ENCODE results near the gene SLBP.

SLBP gene

DNA sequence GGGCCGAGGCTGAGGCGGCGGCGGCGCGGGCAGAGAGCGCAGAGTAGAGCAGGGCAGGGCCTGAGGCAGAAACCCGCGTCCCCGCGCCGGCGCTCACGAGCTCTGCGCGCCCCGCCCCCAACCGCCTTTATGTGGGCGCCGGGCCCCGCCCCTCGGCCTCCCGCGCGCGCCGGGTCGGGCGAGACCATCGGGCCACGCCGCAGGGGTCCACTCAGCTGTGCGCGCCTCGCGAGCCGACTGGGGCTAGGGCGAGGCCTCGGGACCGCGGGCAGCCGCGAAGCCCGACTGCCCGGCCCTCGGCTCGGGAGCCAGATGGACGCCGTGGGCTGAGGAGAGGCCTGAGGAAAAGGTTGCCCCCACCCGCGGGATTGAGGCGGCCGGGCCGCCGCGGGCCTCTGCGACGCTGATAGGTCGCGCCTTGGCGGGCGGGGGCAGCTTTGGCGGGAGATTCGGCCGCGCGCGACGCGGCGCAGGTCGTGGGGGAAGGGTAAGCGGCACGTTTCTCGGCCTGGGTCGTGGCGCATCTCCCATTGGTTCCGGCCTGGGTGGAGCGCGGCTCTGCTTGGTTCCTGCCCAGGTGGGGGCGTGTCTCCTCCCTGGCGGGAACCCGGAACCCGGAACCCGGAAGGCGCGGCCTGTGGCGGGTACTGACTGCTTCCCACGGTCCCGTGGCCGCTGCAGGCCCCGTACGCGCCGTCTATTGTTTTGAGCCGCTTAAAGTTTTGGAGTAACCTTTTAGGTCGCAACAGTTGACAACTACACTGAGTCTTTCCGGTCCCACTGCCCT is at the start of gene SLBP:
SLBP (minus strand) TSS at position 104 of the 787 bp plus-strand sequence. CDS start 131 bp downstream, outside the sequence.
- in situ Hi-C loops (cut with HindIII; ENCODE audit: low pct_ligation_motif_present, low pct_unique_long_range_greater_than_20kb, low sequenced_read_pairs): no loop called here
- DNase-seq: peak; percentile 92

GRCh38 chr4:1761130-1761689 is 49.1 kb upstream of the SLBP start:
- in situ Hi-C loops (cut with HindIII; ENCODE audit: low pct_ligation_motif_present, low pct_unique_long_range_greater_than_20kb, low sequenced_read_pairs): no loop called here
- no peak for DNase-seq

GRCh38 chr4:1760521-1761071 is 48.5 kb upstream of the SLBP start:
- no peak for DNase-seq
- in situ Hi-C loops (cut with HindIII; ENCODE audit: low pct_ligation_motif_present, low pct_unique_long_range_greater_than_20kb, low sequenced_read_pairs): no loop called here

DNA sequence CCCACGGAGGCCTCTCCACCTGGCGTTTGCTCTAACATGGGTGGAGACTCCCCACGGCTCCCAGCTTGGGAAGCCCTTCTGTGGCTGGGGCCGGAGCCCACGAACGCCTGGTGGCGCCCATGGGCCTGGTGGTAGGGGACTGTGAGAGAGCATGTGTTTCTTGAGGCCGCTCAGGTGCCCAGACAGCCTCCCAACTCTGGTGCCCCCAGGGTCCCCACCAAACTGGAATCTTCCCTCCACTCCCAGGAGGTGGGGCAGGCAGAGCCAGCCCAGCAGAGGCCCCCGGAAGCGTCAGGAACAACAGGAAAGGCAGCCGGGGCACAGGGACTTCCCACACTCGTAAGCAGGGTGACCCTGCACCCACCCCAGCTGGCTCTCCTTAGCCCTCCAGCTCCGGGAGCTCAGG is 47.7 kb upstream of the SLBP start:
- in situ Hi-C loops (cut with HindIII; ENCODE audit: low pct_ligation_motif_present, low pct_unique_long_range_greater_than_20kb, low sequenced_read_pairs): no loop called here

GRCh38 chr4:1759170-1759817 is 47.2 kb upstream of the SLBP start:
- DNase-seq: no peak
- in situ Hi-C loops (cut with HindIII; ENCODE audit: low pct_ligation_motif_present, low pct_unique_long_range_greater_than_20kb, low sequenced_read_pairs): no loop called here

More for the DNA sequence above, 47.7 kb upstream of the SLBP start:
- no peak for DNase-seq

DNA sequence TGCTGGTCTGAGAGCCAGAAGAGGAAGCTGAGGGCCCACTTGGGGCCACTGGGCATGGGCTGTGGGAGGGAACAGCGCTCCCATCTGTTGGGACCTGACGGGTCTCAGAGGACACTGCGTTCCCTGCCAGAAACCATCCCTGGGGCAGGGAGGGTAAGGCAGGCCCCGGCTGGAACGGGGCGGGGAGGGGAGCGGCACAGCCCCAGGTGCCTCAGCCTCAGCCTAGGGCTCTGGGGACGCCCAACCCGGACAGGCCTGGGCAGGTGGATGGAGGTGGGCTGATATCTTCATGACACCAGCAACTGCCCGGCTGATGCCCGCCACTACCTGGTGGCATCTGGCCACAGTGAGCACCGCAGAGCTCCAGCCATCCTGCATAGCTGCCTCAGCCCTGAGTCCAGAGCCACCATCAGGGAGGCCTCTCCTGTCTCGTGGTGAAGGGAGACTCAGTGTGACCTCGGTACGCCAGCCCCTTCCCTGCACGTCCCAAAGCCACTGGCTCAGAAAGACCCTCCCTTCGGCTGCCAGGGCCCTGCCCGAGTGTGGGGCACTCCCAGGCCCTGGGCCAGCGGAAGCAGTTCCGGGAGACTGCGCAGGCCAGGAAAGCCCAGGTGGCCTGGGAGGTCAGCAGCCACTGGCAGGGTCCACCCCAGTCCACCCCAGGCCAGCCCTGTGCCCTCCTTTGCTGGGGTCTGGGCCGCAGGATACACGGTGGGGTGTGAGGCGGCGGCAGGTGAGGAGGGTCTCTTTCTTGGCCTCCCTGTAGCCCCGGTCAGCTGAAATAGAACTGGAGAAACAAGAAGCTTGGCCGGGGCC is 46.4 kb upstream of the SLBP start:
- in situ Hi-C loops (cut with HindIII; ENCODE audit: low pct_ligation_motif_present, low pct_unique_long_range_greater_than_20kb, low sequenced_read_pairs): no loop called here
- no peak for DNase-seq

GRCh38 chr4:1757836-1758235 is 45.7 kb upstream of the SLBP start:
- in situ Hi-C loops (cut with HindIII; ENCODE audit: low pct_ligation_motif_present, low pct_unique_long_range_greater_than_20kb, low sequenced_read_pairs): no loop called here

GRCh38 chr4:1756893-1757779 is 45.0 kb upstream of the SLBP start:
- DNase-seq: no peak
- in situ Hi-C loops (cut with HindIII; ENCODE audit: low pct_ligation_motif_present, low pct_unique_long_range_greater_than_20kb, low sequenced_read_pairs): no loop called here

More at GRCh38 chr4:1757836-1758235, 45.7 kb upstream of the SLBP start:
- DNase-seq: no peak

GRCh38 chr4:1756079-1756478 is 44.0 kb upstream of the SLBP start:
- no peak for DNase-seq
- in situ Hi-C loops (cut with HindIII; ENCODE audit: low pct_ligation_motif_present, low pct_unique_long_range_greater_than_20kb, low sequenced_read_pairs): no loop called here

DNA sequence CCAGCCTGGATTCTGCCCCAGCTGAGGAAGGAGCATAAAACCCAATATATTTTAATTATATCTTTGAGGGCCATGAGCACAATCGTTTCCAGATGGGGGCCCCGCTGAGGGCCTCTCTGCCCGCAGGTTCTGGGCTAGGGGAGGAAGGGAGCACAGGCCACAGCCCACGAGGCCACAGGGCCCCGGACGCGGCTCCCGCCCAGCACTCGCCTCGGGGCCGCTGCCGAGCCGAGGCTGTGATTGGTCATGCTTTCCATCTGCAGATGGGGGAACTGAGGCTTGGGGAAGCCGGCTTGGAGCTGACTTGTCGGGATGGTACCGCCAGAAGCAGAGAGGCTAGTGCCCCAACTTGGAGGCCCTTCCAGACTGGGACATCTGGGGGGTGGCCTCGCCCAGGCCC is 43.2 kb upstream of the SLBP start:
- no peak for DNase-seq
- in situ Hi-C loops (cut with HindIII; ENCODE audit: low pct_ligation_motif_present, low pct_unique_long_range_greater_than_20kb, low sequenced_read_pairs): no loop called here

GRCh38 chr4:1754336-1754735 is 42.2 kb upstream of the SLBP start:
- in situ Hi-C loops (cut with HindIII; ENCODE audit: low pct_ligation_motif_present, low pct_unique_long_range_greater_than_20kb, low sequenced_read_pairs): no loop called here
- DNase-seq: no peak

- in situ Hi-C loops (cut with HindIII; ENCODE audit: low pct_ligation_motif_present, low pct_unique_long_range_greater_than_20kb, low sequenced_read_pairs): no loop called here
- DNase-seq: no peak
Measured at GRCh38 chr4:1753697-1754311, 41.7 kb upstream of the SLBP start.

- in situ Hi-C loops (cut with HindIII; ENCODE audit: low pct_ligation_motif_present, low pct_unique_long_range_greater_than_20kb, low sequenced_read_pairs): no loop called here
- no peak for DNase-seq
Measured at GRCh38 chr4:1753294-1753696, 41.2 kb upstream of the SLBP start.

GRCh38 chr4:1752284-1753041 is 40.3 kb upstream of the SLBP start:
- in situ Hi-C loops (cut with HindIII; ENCODE audit: low pct_ligation_motif_present, low pct_unique_long_range_greater_than_20kb, low sequenced_read_pairs): no loop called here

GRCh38 chr4:1751919-1752283 is 39.8 kb upstream of the SLBP start:
- no peak for DNase-seq
- in situ Hi-C loops (cut with HindIII; ENCODE audit: low pct_ligation_motif_present, low pct_unique_long_range_greater_than_20kb, low sequenced_read_pairs): no loop called here

More at GRCh38 chr4:1752284-1753041, 40.3 kb upstream of the SLBP start:
- DNase-seq: no peak

GRCh38 chr4:1751155-1751918 is 39.2 kb upstream of the SLBP start:
- no peak for DNase-seq
- in situ Hi-C loops (cut with HindIII; ENCODE audit: low pct_ligation_motif_present, low pct_unique_long_range_greater_than_20kb, low sequenced_read_pairs): no loop called here
